ENCODE data around the gene COL5A3.
A peak's percentile ranks its signal among the peaks of the same experiment; 100 is the strongest.

COL5A3 gene

DNA sequence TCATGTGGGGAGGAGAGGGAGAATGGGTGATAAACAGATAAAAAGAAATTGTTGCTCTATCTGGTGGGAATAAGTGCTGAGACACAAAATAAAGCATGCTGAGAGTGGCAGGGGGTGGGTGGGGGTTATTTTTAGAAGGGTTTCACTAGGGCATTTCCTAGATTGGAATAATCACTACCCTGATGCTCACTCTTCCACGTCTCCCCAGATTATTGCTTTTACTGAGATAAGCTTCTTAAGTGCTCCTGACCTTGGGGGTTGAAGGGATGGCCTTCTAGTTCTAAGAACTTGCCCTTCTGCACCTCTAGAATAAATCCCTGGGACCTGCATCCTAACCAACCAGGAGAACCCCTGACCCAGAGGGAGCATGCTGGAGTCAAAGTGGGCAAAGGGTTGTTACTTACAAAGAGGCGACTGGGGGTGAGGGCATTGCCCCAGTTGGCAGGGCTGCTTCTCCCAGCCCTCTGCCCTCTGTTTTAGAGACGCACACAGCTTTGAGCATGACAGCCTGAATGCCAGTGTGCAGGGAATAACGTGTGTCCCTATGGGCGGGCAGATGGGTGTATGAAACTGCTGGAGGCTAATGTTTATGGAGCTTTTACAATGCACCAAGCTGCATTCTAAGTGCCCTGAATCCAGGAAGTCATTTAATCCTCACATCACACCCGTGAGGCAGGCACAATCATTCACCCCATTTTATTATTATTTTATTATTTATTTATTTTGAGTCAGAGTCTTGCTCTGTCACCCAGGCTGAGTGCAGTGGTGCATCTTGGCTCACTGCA is 3.7 kb upstream of the COL5A3 start:
- TF ChIP-seq, protein P1, sequence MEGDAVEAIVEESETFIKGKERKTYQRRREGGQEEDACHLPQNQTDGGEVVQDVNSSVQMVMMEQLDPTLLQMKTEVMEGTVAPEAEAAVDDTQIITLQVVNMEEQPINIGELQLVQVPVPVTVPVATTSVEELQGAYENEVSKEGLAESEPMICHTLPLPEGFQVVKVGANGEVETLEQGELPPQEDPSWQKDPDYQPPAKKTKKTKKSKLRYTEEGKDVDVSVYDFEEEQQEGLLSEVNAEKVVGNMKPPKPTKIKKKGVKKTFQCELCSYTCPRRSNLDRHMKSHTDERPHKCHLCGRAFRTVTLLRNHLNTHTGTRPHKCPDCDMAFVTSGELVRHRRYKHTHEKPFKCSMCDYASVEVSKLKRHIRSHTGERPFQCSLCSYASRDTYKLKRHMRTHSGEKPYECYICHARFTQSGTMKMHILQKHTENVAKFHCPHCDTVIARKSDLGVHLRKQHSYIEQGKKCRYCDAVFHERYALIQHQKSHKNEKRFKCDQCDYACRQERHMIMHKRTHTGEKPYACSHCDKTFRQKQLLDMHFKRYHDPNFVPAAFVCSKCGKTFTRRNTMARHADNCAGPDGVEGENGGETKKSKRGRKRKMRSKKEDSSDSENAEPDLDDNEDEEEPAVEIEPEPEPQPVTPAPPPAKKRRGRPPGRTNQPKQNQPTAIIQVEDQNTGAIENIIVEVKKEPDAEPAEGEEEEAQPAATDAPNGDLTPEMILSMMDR (IDR thresholded peaks at IDR 0.05; ENCODE audit: low read depth, low read length, missing control alignments): no peak
- no peak for DNase-seq (ENCODE audit: low read depth)
- H3K4me3 ChIP-seq (ENCODE audit: low read depth, low read length): no peak overlapping the region
- in situ Hi-C loops (cut with HindIII; ENCODE audit: low sequenced_read_pairs): loop anchor here (5.0 kb wide), 1 partner anchor 82 kb away; no protein-coding TSS in a partner anchor

DNA sequence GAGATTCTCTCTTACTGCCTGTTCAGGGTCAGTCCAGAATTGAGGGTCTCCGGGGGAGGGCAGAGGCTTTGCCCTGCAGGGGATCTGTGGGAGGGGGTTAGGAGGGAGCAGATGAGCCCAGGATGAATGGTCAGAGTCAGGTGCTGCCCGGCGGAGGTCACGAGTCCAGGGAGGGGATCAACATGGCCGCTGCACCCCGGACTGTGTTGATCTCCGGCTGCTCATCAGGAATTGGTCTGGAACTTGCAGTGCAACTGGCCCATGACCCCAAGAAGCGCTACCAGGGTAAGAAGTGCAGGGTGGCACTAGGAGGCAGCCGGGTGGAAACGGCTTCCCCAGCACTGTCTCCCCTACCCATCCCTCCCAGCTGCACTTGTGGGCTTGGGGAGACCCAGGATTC is 3.0 kb upstream of the COL5A3 start, which contains the start of gene RDH8:
Gene RDH8 (plus strand): TSS at position 168 of the 400 bp plus-strand sequence. CDS start 15 bp downstream, at position 183.
- H3K4me3 ChIP-seq (ENCODE audit: low read depth, low read length): no peak within 1 kb of the TSS
- in situ Hi-C loops (cut with HindIII; ENCODE audit: low sequenced_read_pairs): loop anchor here (5.0 kb wide), 1 partner anchor 81 kb away; no protein-coding TSS in a partner anchor
- DNase-seq (ENCODE audit: low read depth): no peak
- TF ChIP-seq, protein P1 (IDR thresholded peaks at IDR 0.05; ENCODE audit: low read depth, low read length, missing control alignments): no peak

DNA sequence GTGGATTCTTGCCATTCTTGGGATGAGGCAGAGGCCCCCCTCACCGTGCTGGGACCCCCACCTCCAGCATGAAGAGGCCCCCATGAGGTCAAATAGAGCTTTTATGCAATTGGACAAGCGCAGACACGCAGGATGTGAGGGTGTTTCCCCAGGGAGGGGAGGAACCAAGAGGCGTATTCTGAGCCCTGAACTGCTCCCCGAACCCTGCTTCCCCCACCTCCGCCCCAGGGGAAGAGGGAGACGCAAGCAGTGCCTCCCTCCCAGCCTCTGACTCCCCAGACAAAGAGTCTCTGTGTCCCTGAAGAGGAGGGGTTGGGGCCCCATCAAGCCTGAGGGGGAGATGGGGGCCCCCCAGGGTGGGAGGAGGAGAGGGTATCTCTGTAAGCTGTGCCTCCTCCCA is 1.7 kb upstream of the COL5A3 start:
- DNase-seq (ENCODE audit: low read depth): no peak

DNA sequence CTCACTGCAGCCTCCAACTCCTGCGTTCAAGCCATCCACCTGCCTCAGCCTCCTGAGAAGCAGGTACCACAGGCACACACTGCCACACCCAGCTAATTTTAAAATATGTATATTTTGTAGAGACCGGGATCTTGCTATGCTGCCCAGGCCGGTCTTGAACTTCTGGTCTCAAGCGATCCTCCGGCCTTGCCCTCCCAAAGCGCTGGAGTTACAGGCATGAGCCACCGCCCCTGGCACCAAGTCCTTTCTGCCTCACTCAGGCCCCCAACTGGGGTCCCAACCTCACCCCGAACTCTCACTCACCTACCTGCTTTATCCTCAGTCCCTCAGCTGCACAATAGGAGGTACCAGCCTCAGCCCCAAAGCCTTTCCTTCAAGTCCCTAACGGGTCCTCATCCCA is 635 bp upstream of the COL5A3 start:
- no peak overlapping the region for H3K4me3 ChIP-seq (ENCODE audit: low read depth, low read length)
- in situ Hi-C loops (cut with HindIII; ENCODE audit: low sequenced_read_pairs): loop anchor here (5.0 kb wide), 1 partner anchor 79 kb away; no protein-coding TSS in a partner anchor
- TF ChIP-seq, protein P1 (IDR thresholded peaks at IDR 0.05; ENCODE audit: low read depth, low read length, missing control alignments): no peak
- DNase-seq (ENCODE audit: low read depth): no peak

More for the DNA sequence above, 1.7 kb upstream of the COL5A3 start:
- TF ChIP-seq, protein P1 (IDR thresholded peaks at IDR 0.05; ENCODE audit: low read depth, low read length, missing control alignments): no peak
- no peak overlapping the region for H3K4me3 ChIP-seq (ENCODE audit: low read depth, low read length)
- in situ Hi-C loops (cut with HindIII; ENCODE audit: low sequenced_read_pairs): loop anchor here (5.0 kb wide), 1 partner anchor 80 kb away; no protein-coding TSS in a partner anchor

DNA sequence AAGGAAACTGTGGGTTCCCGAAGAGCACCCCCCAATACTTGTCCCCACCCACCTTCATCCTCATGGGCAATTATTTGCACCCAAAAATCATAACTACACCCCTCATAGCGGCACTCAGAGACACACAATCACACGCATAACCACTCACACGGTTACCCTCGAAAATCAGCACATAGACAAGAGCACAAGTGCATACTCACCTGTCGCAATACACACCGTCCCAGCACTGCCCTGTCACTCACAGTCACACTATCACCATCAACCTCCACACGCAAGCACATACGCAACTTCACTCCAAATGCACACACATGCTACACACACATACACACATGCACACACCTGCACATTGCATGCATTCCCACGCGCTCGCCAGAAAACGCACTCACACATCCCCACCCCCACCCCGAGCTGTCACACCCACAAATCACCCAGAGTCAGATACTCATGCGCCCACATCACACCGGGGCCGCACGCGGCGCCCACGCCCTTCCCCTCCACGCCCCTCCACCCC is 535 bp downstream of the COL5A3 start:
- peak overlapping the region; percentile 16 for H3K4me3 ChIP-seq (ENCODE audit: low read depth, low read length)
- DNase-seq (ENCODE audit: low read depth): no peak
- in situ Hi-C loops (cut with HindIII; ENCODE audit: low sequenced_read_pairs): loop anchor here (5.0 kb wide), 1 partner anchor 77 kb away; no protein-coding TSS in a partner anchor
- TF ChIP-seq, protein P1 (IDR thresholded peaks at IDR 0.05; ENCODE audit: low read depth, low read length, missing control alignments): no peak

DNA sequence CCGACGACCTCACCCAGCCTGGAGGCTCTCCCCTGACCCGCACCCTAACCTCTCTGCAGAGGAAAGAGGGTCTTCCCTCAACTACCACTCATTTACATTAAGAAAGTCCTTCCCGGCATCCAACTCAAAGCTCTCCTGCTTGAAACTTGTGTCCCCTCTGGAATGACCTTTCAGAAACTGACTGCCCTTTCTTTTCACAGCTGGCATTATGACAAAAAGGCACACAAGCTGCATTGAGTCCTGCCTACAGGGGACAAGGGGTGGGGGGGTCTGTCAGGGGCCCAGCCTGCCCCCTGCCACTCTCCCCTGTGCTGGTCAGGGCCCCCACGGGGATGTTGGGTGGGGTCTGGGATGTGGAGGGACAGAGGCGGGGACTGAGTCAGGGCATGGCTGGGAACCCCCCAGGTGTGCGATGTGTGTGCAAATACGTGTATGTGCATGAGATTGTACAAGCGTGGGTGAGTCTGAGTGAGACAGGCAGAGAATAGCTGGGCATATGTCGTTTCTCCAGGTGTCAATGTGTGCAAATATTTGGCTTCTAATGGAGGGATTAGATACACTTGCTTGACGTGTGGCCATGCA is 2.0 kb downstream of the COL5A3 start:
- TF ChIP-seq, protein P1 (IDR thresholded peaks at IDR 0.05; ENCODE audit: low read depth, low read length, missing control alignments): no peak
- no peak for DNase-seq (ENCODE audit: low read depth)
- no peak overlapping the region for H3K4me3 ChIP-seq (ENCODE audit: low read depth, low read length)
- in situ Hi-C loops (cut with HindIII; ENCODE audit: low sequenced_read_pairs): no loop called here

All from astrocyte of the cerebellum (primary cell).